HL-60 (cell line): ENCODE measurements around the gene MICALL2.
A peak's percentile ranks its signal among the peaks of the same experiment; 100 is the strongest.

ENCODE experiments used
- CTCF ChIP-seq: IDR thresholded peaks from one replicate; pipeline ENCODE4 v1.5.1; 2011; ENCODE audit warnings: low read length, control low read depth, inconsistent platforms; ENCODE audit not compliant: insufficient read depth
- GABPA ChIP-seq: IDR thresholded peaks from 2 replicates; pipeline ENCODE4 v1.6.1; 2012; ENCODE audit warnings: low read depth
- POLR2AphosphoS5 ChIP-seq: IDR thresholded peaks from 2 replicates; pipeline ENCODE4 v1.6.1; 2012; ENCODE audit warnings: low read depth
- TF ChIP-seq, protein P1 (sequence below): IDR thresholded peaks from 2 replicates; pipeline ENCODE4 v1.6.1; 2012; ENCODE audit warnings: low read depth; ENCODE audit not compliant: insufficient replicate concordance

DNA sequence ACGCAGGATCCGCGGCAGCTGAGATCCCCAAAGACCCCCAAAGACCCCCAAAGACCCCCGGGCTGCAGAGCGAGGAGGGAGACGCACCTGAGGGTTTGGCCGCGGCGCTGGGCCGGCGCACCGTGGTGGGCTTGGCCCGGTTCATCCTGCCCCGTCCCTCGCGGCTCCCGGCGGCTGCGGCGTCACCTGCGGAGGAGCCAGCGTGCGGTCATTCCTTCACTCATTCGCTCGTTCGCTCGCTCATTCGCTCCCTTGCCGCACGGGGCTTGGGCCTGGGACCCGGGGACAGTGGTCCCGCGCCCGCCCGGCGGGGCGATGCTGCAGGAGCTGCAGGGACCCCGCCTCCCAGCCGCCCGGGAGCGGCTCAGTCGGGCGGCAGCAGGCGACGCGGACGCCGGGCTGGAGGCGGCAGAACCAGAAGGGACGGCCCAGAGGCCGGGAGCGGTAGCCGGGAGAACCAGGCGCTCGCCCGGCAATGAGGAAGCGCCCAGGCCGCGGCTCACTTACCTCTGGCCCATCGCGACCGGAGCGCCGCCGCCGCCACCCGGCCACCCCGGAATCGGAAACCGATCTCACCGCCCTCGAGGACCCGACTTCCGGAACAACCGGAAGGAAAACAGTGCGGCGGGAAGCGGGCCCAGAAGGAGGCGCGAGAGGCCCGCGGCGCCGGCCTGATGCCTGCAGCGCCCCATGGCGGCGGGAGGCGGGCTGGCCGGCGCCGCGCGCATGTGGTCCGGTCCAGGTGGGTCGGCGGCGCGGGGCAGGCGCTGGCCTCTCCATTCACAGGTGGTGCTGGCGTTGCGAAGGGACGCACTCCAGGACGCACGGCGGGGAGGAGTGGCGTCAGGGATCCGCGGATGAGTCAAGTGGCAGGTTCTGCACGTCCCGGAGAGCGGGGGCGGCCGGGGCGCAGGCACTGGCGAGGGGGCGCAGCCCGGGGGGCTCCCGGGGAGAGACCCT is 44.8 kb upstream of the MICALL2 start, which contains the start of gene INTS1:
- TF ChIP-seq CTCF (peak; percentile 70), GABPA (peak; percentile 98), POLR2AphosphoS5 (peak; percentile 57)
- TF ChIP-seq, protein P1, sequence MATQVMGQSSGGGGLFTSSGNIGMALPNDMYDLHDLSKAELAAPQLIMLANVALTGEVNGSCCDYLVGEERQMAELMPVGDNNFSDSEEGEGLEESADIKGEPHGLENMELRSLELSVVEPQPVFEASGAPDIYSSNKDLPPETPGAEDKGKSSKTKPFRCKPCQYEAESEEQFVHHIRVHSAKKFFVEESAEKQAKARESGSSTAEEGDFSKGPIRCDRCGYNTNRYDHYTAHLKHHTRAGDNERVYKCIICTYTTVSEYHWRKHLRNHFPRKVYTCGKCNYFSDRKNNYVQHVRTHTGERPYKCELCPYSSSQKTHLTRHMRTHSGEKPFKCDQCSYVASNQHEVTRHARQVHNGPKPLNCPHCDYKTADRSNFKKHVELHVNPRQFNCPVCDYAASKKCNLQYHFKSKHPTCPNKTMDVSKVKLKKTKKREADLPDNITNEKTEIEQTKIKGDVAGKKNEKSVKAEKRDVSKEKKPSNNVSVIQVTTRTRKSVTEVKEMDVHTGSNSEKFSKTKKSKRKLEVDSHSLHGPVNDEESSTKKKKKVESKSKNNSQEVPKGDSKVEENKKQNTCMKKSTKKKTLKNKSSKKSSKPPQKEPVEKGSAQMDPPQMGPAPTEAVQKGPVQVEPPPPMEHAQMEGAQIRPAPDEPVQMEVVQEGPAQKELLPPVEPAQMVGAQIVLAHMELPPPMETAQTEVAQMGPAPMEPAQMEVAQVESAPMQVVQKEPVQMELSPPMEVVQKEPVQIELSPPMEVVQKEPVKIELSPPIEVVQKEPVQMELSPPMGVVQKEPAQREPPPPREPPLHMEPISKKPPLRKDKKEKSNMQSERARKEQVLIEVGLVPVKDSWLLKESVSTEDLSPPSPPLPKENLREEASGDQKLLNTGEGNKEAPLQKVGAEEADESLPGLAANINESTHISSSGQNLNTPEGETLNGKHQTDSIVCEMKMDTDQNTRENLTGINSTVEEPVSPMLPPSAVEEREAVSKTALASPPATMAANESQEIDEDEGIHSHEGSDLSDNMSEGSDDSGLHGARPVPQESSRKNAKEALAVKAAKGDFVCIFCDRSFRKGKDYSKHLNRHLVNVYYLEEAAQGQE, result peak; percentile 58
